Liver (tissue), 2 donors: ENCODE results near the gene ZMYND12.

ENCODE experiments used
- CTCF ChIP-seq: fragments of 150-350 bp; IDR thresholded peaks from 2 replicates; pipeline ENCODE4 v1.5.1; 2017; ENCODE audit warnings: improper control_type of control experiment, low read depth, low read length; ENCODE audit not compliant: missing input control
- REST ChIP-seq: IDR thresholded peaks from 2 replicates; pipeline ENCODE4 v1.6.1; 2016; ENCODE audit warnings: antibody characterized with exemption, mild to moderate bottlenecking
- donor health status: healthy.

- TF ChIP-seq REST (no peak), CTCF (no peak)
These were observed 70.5 kb downstream of the ZMYND12 start for GRCh38 chr1:42385283-42385682.
